ENCODE measurements around the gene RPAP3.
"Not testable (repeated sequence)": the region's sequence is repeated elsewhere in the genome, so short reads cannot be mapped to it uniquely, and the experiment has no call there.

Gene RPAP3

DNA sequence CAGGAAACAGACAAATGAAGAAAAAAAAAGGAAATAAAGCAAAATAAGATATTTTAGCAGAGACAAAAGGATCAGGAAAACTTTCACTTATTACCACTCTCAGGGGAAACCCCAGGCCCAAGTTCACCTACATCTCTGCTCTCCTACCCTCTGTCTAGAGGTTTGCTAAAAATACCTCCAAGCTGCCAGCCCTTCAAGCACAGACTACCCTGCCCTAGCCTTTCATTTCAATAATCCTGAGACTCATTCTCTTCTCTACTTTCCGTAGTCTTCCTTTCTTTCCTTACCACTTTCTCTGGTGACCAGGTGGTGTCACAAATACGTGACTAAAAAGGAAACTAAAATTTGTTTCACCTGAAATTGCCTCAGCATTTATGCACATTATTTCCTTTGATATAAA is 33.8 kb downstream of the RPAP3 start:
- DNase-seq (ENCODE audit: low read depth), result no peak

DNA sequence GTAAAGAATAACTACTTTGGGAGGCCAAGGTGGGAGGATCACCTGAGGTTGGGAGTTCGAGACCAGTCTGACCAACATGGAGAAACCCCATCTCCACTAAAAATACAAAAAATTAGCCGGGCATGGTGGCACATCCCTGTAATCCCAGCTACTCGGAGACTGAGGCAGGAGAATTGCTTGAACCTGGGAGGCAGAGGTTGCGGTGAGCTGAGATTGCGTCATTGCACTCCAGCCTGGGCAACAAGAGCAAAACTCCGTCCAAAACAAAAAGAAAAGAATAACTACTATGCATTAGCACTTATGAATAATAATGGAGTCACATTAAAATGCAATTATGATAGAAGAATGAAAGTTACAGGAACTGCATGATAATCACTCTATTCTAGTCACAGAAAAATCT is 37.9 kb downstream of the RPAP3 start:
- DNase-seq (ENCODE audit: low read depth), result not testable (repeated sequence)

DNA sequence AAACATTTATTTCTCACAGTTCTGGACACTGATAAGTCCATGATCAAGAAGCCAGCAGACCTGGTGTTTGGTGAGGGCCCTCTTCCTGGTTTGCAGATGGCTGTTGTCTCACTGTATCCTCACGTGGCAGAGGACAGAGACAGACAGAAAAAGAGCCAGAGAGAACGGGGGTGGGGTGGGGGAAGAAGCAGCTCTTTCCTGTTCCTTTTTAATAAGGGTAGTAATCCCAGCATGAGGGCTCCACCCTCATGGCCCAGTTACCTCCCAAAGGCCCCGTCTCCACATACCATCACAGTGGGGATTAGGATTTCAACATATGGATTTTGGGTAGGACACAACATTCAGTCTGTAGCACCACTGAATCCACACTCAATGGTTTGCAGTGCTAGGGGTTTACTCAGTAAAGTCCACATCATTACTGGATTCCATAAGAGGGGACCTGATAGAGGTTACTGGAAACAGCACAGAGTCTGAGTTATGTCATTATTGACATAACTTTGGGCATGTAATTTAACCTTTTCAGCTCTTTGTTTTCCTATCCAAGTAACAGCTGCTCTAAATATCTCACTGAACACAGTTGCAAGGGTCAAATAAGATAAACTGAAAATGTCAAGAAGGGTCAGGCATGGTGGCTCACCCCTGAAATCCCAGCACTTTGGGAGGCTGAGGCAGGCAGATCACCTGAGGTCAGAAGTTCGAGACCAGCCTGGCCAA is 53.2 kb downstream of the RPAP3 start:
- no peak for DNase-seq (ENCODE audit: low read depth)

DNA sequence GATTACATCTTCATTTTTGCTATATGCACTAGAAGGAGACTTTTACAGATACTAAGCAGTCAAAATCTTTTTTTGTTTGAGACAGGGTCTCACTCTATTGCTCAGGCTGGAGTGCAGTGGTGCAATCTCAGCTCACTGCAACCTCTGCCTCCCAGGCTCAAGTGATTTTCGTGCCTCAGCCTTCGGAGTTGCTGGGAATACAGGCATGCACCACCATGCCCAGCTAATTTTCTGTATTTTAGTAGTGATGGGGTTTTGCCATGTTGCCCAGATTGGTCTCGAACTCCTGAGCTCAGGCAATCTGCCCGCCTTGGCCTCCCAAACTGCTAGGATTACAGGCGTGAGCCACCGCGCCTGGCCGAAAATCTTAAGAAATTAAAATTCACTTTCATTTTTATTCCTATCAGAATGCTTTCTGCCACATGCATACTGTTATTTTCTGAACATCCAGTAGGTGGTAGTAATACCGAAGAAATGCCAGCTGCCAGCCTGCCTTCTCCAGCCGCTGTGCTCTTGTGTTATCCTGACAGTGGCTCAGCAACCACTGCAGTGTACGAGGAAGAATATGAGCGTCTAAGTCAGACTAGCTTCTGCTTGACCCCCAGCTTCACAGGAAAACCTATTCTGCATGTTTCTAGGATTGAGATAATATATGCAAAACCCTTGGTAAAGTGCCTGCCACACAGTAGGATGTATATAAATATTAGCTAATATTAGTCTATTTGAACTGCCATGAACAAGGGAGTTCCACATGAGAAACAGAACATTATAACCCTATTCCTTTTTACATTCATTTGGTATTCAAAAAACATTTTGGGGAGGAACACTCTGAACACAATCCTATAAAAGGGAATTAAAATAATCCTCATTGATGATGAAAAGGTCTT is 54.2 kb downstream of the RPAP3 start:
- no peak for DNase-seq (ENCODE audit: low read depth)

DNA sequence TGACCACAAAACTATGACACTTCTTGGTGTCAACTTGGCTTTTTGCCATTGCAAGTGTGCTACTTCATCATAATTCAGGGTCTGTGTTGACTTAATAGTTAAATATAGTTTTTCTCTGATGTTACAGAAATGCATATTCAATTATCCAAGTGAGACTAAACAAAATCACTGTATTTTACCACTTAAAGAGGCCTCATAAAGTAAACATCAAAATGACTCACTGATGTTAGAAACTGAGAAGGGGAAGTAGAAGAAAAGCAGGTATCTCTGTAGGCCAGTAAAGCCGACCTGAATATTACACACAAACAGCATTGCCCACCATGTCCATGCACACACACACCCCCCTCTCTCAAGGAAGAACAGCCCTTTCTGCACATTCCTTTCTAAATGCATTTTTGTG is 55.4 kb downstream of the RPAP3 start:
- DNase-seq (ENCODE audit: low read depth), result no peak

DNA sequence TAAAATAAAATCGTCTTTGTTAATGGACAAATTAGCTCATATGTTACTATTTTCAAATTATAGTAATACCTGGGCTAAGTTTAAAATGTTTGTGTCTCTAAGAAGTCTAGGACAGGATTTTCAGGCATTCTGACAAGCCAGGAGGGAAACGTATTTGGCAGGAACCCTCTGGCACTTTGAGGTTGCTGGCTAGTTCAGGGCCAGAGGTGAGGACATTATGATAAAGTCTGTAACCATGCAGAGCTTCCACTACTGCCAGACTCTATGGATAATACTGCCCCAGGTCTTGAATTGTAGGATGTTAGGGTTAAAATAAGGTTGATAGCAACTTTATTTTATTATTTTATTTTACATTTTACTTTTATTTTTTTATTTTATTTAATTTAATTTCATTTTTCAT is 56.4 kb downstream of the RPAP3 start:
- no peak for DNase-seq (ENCODE audit: low read depth)

DNA sequence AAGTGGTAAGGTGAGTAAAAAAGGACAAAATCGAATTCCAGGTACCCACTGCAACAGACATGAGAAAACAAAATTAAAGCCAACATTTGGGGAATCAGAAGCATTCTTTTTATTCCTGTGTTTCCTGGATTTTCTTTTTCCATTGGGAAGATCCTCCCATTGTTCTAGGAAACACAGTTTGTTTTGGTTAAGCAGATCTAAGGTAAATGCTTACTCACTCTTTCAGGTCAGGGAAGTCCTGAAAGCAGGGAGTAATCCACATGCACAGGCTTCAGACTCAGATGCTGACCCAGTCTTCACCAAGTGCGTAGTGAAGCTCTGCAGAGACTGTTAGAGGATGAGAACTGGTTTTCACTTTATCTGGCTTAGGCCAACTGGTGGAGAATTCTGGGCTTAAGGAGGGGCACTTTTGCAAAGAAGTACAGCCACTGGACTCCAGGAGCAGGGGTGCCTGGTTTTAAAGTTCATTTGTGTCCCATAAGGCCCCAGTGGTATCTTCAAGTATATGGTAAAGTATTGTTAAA is 57.7 kb downstream of the RPAP3 start:
- DNase-seq (ENCODE audit: low read depth), result no peak

DNA sequence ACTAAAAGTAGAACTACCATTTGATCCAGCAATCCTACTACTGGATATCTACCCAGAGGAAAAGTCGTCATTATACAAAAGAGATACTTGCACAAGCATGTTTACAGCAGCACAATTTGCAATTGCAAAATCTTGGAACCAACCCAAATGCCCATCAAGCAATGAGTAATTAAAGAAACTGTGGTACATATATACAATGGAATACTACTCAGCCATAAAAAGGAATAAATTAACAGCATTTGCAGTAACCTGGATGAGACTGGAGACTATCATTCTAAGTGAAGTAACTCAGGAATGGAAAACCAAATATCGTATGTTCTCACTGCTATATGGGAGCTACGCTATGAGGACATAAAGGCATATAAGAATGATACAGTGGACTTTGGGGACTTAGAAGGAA is 63.5 kb downstream of the RPAP3 start:
- not testable (repeated sequence) for DNase-seq (ENCODE audit: low read depth)

DNA sequence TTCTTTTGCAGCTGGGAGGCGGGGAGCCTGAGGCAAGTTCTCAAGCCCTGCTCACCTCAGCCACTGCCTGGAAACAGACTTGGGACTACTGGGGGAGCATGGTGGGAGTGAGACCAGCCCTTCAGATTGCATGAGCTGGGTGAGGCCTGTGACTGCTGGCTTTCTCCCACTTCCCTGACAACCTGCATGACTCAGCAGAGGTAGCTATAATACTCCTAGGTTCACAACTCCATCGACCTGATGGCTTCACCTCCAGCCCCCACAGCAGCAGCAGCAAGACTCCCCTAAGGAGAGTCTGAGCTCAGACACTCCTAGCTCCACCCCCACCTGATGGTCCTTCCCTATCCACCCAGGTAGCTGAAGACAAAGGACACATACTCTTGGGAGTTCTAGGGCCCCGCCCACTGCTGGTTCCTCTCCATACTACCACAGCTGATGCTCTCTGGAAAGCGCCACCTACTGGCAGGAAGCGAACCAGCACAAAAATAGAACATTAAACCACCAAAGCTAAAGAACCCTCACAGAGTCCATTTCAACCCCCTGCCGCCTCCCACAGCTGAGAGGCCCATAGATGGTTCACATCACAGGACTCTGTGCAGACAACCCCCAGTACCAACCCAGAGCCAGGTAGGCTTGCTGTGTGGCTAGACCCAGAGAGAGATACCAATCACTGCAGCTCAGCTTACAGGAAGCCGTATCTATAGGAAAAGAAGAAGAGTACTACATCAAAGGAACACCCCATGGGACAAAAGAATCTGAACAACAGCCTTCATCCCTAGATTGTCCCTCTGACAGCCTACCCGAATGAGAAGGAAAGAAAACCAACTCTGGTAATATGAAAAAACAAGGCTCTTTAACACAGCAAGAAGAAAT is 68.7 kb downstream of the RPAP3 start:
- DNase-seq (ENCODE audit: low read depth), result no peak

DNA sequence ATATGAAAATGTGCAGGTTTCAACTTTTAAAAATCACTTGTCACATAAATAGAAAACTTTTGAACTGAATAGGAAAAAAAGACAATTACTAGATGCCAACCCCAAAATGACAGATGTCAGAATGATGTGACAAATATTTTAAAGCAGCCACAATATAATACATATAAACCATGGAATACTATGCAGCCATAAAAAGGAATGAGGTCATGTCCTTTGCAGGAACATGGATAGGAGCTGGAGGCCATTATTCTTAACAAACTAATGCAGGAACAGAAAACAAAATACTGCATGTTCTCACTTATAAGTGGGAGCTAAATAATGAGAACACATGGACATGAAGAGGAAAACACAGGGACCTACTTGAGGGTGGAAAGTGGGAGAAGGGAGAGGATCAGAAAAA is 70.1 kb downstream of the RPAP3 start:
- DNase-seq (ENCODE audit: low read depth), result not testable (repeated sequence)

DNA sequence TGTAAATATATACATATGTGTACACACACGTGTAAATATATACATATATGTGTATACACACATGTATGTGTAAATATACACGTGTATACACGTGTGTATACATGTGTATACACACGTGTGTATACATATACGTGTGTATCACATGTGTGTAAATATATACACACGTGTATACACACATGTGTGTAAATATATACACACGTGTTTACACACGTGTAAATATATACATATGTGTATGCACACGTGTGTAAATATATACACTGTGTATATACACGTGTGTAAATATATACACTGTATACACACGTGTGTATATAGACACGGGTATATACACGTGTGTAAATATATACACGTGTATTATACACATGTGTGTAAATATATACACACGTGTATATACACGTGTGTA is 71.7 kb downstream of the RPAP3 start:
- DNase-seq (ENCODE audit: low read depth), result no peak

DNA sequence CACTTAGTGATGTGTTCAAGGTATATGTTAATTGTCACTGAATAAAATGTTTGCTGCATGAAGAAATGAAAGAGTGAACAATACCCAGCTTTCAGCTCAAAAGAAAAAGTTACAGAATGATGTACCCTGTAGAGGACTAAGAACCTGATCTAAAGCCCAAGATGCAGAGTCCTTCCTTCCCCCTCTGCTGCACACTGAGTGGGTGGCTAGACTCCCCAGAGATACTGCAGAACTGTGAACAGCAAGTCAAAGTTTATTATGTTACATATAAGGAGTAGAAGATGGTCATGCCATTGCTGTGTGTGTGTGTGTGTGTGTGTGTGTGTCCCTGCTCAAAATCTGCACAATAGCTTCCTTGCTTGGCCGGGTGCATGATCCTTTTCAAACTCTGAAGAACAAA is 83.9 kb downstream of the RPAP3 start:
- DNase-seq (ENCODE audit: low read depth), result no peak

DNA sequence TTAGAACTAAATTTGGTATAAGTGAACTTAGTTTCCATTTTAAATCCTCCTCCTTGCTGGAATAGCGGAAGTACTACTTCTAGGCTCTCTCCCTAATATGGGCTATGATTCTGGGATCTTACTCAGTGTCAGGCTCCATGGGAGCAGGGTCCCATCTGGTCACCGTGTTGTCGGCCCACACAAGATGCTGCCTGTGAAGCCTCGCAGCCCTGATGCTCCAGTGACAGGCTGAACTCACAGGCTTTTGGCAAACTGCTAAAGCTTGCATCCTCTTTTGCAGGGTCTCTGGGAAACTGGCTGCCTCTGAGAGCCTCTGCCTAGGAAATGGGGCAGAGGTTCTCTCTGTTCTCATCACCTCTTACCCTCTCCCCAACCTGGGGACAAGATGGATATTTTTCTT is 88.4 kb downstream of the RPAP3 start:
- DNase-seq (ENCODE audit: low read depth), result no peak

DNA sequence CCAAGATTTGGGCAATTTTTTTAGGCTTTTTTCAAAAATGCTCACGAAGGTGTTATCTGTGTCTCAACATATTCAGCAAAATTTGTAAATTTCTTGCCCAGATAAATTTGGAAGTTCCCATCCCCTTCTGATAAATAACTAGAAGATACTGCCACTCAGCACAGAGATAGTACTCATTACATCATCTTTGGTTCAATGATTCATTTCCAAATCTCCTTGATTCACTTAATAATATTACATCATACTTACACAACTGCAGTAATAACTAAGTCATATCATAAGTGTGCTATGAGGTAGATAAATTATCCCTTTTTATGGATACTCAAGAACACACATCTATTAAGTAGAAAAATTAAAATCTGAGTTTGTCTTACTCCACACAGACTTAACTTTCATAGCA is 89.4 kb downstream of the RPAP3 start:
- DNase-seq (ENCODE audit: low read depth), result peak; percentile 4

DNA sequence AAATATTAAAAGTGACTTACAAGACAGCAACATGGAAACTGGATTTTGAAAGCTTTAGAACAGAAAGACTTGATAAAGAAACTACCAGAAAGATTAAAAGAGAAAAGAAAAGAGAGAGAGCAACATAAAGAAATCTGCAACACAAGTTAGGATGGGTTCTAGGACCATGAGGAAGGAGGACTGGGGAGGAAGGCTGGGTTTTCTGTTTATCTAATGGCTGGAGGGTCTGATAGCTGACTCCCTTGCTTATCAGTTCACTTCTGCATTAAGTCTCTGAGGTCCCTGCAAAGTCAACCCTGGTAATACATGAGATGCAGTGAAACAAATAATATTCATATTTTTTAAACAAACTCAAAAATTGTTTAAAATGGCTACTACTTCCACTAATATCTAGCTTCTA is 90.1 kb downstream of the RPAP3 start:
- no peak for DNase-seq (ENCODE audit: low read depth)

DNA sequence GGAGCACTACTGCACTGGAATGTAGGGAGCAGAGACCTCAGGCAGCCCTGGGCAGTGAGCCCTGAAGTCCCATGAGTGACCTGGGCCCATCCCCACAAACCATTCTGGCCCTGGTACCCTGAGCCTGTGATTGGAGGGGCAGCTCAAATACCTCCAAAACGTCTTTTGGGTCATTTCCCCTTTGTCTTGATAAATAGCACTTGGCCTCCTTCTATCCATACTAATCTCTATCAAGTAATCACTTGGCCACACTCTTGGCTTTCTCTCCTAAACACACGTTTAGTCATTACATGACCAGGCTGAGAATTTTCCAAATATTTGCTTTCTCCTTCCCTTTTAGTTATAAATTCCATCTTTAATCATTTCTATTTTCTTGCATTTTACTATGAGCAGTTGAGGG is 91.3 kb downstream of the RPAP3 start:
- DNase-seq (ENCODE audit: low read depth), result no peak

DNA sequence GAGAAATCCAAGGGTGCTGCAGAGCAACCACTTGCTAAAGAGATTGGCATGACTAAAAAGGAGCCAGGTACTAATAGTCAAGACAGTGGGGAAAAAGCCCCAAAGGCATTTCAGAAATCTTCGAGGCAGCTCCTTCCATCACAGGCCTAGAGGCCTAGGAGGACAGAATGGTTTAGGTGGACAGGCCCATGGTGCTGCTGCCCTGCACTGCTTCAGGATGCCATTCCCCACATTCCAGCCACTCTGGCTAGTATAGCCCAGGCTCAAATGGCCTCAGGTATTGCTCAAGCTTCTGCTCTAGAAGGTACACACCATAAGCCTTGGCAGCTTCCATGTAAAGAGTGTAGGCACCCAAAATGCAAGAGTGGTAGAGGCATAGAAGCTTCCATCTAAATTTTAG is 92.9 kb downstream of the RPAP3 start:
- no peak for DNase-seq (ENCODE audit: low read depth)

DNA sequence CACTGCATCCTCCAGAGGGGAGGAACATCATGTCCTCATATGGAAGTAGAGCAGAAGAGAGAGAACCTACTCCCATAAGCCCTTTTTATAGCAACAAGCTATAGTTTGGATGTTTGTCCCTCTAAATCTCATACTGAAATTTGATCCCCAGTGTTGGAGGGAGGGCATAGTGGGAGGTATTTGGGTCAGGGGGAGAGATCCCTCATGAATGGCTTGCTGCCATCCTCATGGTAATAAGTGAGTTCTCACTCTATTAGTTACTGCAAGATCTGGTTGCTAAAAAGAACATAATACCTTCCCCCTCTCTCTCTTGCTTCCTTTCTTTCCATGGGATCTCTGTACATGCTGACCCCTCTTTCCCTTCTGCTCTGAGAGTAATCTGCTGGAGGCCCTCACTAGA is 93.9 kb downstream of the RPAP3 start:
- DNase-seq (ENCODE audit: low read depth), result no peak
